Motor neuron (in vitro differentiated cells): ENCODE measurements around the gene NMT1. TPM values are rescaled to one million over a fixed set of nuclear protein-coding genes. Genes with fewer than 3 reads are reported as not detected.
A peak's percentile ranks its signal among the peaks of the same experiment; 100 is the strongest.
"Not testable (repeated sequence)": the region's sequence is repeated elsewhere in the genome, so short reads cannot be mapped to it uniquely, and the experiment has no call there.

Experiments used
- ATAC-seq, 8 experiments: fragments of 200-7000 bp; cut with Tn5 transposase; replicated peaks in 6 of 8; 2 replicates each; pipeline ENCODE4 v1.8.0; 2021; ENCODE audit warnings: mild to moderate bottlenecking in 8 of 8, moderate library complexity in 8 of 8
- H3K27ac ChIP-seq, 2 donors: fragments of 250-450 bp; sonication (Bioruptor Pico); 2 replicates each; pipeline ENCODE4 v1.9.0; 2021; ENCODE audit warnings: antibody characterized with exemption in 2 of 2, mild to moderate bottlenecking in 2 of 2, moderate library complexity in 1 of 2
- H3K4me1 ChIP-seq, 2 donors: fragments of 250-450 bp; sonication (Bioruptor Pico); replicated peaks in 1 of 2; 2 replicates each; pipeline ENCODE4 v1.6.1; 2021; ENCODE audit warnings: antibody characterized with exemption in 2 of 2, mild to moderate bottlenecking in 2 of 2, moderate library complexity in 1 of 2
- H3K4me3 ChIP-seq, 5 donors: fragments of 250-450 bp; sonication (Bioruptor Pico); 2 replicates each; pipeline ENCODE4 v1.9.0; 2021; ENCODE audit warnings: antibody characterized with exemption in 5 of 5, mild to moderate bottlenecking in 5 of 5, moderate library complexity in 4 of 5
- WGBS, 10 experiments: fragments of 450-650 bp; shearing (Covaris generic); methylation state at CpG; one replicate each; pipeline ENCODE4 v1.0.0; 2022; 5-methylcytosine and 5-hydroxymethylcytosine counted together
- in situ Hi-C, 9 experiments: fragments of 400-800 bp; cut with MboI; loops; one replicate each; pipeline ENCODE4 v1.15.0; 2021; ENCODE audit warnings: low sequenced_read_pairs in 9 of 9, low pct_unique_long_range_greater_than_20kb in 2 of 9; ENCODE audit not compliant: unreplicated experiment in 9 of 9
- total RNA-seq, 8 experiments: library from RNA; unstranded; fragments of 300-600 nt; gene quantifications; 2 replicates each; pipeline versions ENCODE4 v1.2.3 to v1.2.4, GENCODE V29; 2022

Gene NMT1
- total RNA-seq, 8 experiments from 2014 or later: 38.3 to 140 (median 67.8) TPM

DNA sequence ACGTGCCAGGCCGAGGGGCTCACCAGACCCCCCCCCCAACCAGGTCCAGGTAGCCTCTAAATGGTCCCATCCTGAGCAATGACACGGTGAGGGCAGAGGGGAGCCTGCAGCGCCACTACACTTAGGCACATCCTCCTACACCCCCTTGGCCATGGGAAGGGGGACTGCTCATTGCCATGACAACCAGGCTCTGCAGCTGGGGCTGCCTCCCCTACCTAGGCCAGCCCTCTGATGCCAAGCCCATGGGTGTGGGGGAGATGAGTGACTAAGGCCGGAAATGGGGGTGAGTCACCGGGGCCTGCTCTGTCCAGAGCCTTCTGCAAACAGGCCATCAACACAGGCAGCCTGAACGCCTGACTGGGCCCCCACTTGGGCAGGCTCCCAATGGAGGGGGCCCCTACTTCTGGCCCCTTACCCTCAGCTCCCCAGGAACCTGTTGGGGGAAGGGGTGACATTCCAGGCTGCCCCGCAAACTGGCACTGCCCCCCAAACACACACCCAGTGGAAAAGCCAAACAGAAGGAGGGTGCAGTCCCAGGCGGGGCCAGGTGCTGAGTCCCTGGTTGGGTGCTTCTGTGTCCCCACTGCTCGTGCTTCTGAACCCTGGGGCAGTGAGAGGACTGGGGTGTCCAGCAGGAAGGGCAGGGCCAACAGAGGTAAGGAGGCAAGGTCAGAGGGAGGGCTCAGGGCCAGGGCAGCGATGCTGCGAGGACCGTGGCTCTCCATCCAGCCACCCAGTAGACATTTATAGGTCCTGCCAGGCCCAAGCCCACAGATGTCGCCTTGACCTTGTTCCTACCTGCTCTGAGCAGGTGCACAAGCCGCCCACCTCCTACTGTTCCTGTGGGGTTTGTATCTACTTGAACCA, 63.0 kb downstream of the NMT1 start:
- Histone ChIP-seq H3K27ac (no peak overlapping the region), H3K4me1 (peaks cover under 1 to 6% of the 10 kb centered on the region in 2 donors), H3K4me3 (no peak overlapping the region)
- 63 to 96% (median 76%) methylated on average over 2 to 5 of the region's 15 CpGs; no CpG with 5 or more reads in 7 of the 10 experiments for WGBS, 10 experiments
- ATAC-seq: peak; percentile 67 to 92 (median 84)
- in situ Hi-C loops: no loop called here

DNA sequence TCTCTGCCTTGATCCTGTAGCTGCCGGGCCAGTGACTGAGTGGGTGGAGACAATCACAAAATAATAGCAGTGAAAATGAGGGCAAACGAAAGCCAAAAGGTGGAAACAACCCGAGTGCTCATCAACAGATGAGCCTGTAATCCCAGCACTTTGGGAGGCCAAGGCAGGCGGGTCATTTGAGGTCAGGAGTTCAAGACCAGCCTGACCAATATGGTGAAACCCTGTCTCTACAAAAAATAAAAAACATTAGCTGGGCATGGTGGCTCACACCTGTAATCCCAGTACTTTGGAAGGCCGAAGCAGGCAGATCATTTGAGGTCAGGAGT, 63.6 kb downstream of the NMT1 start:
- H3K27ac ChIP-seq, ATAC-seq, in situ Hi-C loops, H3K4me1 ChIP-seq, H3K4me3 ChIP-seq: not testable (repeated sequence)
- WGBS, 10 experiments: 42 to 100% (median 67%) methylated on average over 1 to 5 of the region's 5 CpGs; no CpG with 5 or more reads in 1 of the 10 experiments

DNA sequence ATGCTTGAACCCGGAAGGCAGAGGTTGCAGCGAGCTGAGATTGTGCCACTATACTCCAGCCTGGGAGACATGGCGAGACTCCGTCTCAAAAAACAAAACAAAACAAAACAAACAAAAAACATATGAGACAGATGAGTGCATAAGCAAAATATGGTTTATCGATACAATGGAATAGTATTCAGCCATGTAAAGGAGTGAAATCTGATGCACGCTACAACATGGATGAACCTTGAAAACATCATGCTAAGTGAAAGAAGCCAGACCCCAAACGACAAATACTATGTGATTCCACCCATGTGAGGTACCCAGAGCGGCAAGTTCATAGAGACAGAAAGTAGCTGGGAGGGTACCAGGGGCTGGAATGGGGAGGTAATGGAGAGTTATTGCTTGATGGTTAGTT, 64.4 kb downstream of the NMT1 start:
- peaks cover 6% of the 10 kb centered on the region in 2 donors for H3K4me1 ChIP-seq
- H3K27ac ChIP-seq: no peak overlapping the region
- ATAC-seq: no peak
- H3K4me3 ChIP-seq: no peak overlapping the region
- in situ Hi-C loops: no loop called here
- 88 to 100% (median 97%) methylated on average over 2 to 8 of the region's 8 CpGs for WGBS, 10 experiments

DNA sequence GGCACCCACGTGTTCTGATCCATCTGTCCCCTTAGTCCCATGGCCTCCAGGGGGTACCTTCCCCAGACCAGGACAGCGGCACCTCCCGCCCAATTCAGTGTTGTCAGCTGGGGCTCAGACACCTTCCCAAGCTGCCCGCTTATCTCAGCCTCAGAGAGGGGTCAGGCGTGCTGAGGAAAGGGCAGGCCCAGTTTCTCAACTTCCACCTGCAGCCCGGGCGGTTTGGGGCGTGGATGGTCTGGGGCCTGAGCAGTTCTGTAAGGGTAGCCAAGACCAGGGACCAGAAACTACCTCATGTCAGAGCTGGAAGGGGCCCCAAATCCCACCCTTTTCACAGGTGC, 66.1 kb downstream of the NMT1 start:
- Histone ChIP-seq H3K27ac (no peak overlapping the region), H3K4me1 (peaks cover 6% of the 10 kb centered on the region in 2 donors), H3K4me3 (no peak overlapping the region)
- in situ Hi-C loops: no loop called here
- ATAC-seq: no peak
- WGBS, 10 experiments: 67% methylated on average over 3 of the region's 8 CpGs; no CpG with 5 or more reads in 9 of the 10 experiments

DNA sequence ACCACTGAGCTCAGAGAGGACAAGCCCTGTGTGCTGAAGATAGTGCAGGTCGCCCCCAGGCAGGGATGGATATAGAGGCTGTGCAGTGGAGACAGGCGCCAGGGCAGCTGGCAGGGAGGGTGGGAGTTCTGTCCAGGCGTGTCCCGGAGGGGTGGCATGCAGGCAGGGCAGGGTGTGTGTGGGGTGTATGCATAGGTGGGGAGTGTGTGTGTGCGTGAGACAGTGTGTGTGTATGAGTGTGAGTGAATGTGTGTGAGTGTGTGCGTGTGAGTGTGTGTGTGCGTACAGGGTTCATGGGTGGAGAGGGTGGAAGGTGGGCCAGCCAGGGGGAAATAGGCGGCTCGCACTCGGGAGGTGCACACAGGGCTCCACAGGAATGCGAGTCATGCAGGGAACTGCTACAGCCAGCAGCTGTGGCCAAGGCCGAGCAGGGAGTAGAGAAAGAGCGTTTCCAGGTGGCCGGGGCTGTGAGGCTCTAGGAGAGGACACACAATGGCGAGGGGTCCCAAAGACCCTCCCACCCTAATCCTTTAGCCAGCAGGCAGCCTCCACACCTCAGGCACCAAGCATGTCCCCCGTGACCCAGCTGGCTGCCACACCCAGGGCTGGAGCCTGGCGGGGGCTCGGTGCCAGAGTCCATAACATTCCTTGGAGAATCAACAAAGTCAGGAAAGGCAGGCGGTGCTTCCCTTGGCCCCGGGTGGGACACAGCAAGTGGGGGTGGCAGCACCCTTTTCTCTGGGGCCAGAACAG, 66.6 kb downstream of the NMT1 start:
- in situ Hi-C loops: no loop called here

GRCh38 chr17:45128331-45128730, 67.2 kb downstream of the NMT1 start:
- Histone ChIP-seq H3K4me1 (peaks cover 6% of the 10 kb centered on the region in 2 donors), H3K27ac (no peak overlapping the region), H3K4me3 (no peak overlapping the region)
- no peak for ATAC-seq
- in situ Hi-C loops: no loop called here
- no CpG with 5 or more reads among the region's 5 CpGs for WGBS, 10 experiments

More for the DNA sequence above, 66.6 kb downstream of the NMT1 start:
- ATAC-seq: peak in 4 of 8 experiments; percentile 4 to 25 (median 10)
- H3K4me3 ChIP-seq: no peak overlapping the region
- peaks cover 6% of the 10 kb centered on the region in 2 donors for H3K4me1 ChIP-seq
- 0 to 100% (median 77%) methylated on average over 1 to 5 of the region's 20 CpGs; no CpG with 5 or more reads in 4 of the 10 experiments for WGBS, 10 experiments
- H3K27ac ChIP-seq: no peak overlapping the region

GRCh38 chr17:45128989-45129388, 67.9 kb downstream of the NMT1 start:
- in situ Hi-C loops: no loop called here
- no peak overlapping the region for H3K4me3 ChIP-seq
- H3K4me1 ChIP-seq: peaks cover 4 to 6% of the 10 kb centered on the region in 2 donors
- WGBS, 10 experiments: 83 to 100% (median 90%) methylated on average over 2 of the region's 2 CpGs; no CpG with 5 or more reads in 3 of the 10 experiments
- H3K27ac ChIP-seq: no peak overlapping the region
- ATAC-seq: no peak

DNA sequence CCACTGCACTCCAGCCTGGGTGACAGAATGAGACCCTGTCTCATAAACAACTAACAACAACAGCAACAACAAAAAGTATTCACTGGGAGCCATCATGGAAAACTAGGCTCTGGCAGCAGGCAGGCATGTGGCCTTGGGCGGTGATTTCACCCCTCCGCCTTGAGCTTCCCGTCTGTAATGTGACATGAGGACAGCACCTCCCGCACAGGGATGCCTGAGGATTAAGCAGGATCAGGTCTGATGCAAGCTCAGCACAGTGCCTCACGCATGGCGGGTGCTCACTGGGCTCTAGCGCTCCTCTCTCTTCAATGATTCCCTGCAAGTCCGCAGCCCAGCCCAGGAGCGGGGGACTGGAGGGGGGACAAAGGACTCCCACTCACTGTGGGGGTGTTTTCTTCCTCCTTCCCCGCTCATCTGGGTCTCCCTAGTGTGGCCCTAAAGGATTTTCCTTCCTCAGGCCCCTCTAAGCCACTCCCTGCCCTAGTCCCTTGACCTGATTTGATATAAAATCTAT, 68.4 kb downstream of the NMT1 start:
- in situ Hi-C loops: no loop called here
- WGBS, 10 experiments: 80 to 89% (median 80%) methylated on average over 2 to 3 of the region's 10 CpGs; no CpG with 5 or more reads in 7 of the 10 experiments
- no peak overlapping the region for H3K27ac ChIP-seq
- H3K4me3 ChIP-seq: no peak overlapping the region
- H3K4me1 ChIP-seq: peaks cover 0 to 6% of the 10 kb centered on the region in 2 donors
- ATAC-seq: peak; percentile 3 to 25 (median 6)

GRCh38 chr17:45129940-45130680, 69.0 kb downstream of the NMT1 start:
- in situ Hi-C loops: no loop called here
- peaks cover 0 to 6% of the 10 kb centered on the region in 2 donors for H3K4me1 ChIP-seq
- 75 to 100% (median 85%) methylated on average over 1 to 4 of the region's 13 CpGs; no CpG with 5 or more reads in 6 of the 10 experiments for WGBS, 10 experiments
- H3K4me3 ChIP-seq: no peak overlapping the region
- no peak for ATAC-seq
- H3K27ac ChIP-seq: no peak overlapping the region

- in situ Hi-C loops: no loop called here
- H3K4me3 ChIP-seq: peak overlapping the region in 2 of 5 donors; percentile 75 to 84
- no peak for ATAC-seq
- WGBS, 10 experiments: 33 to 95% (median 79%) methylated on average over 1 to 11 of the region's 17 CpGs; no CpG with 5 or more reads in 2 of the 10 experiments
- no peak overlapping the region for H3K27ac ChIP-seq
- H3K4me1 ChIP-seq: peaks cover 0 to 11% of the 10 kb centered on the region in 2 donors
Observed at GRCh38 chr17:45130681-45131615, 69.8 kb downstream of the NMT1 start.

- WGBS, 10 experiments: 0 to 14% (median 7%) methylated on average over 1 to 5 of the region's 46 CpGs; no CpG with 5 or more reads in 7 of the 10 experiments
- H3K4me1 ChIP-seq: peaks cover 0 to 13% of the 10 kb centered on the region in 2 donors
- peak overlapping the region; percentile 54 to 99 (median 84) for H3K4me3 ChIP-seq
- in situ Hi-C loops: no loop called here
- H3K27ac ChIP-seq: peak overlapping the region in 1 of 2 donors; percentile 21
- peak in 7 of 8 experiments; percentile 3 to 49 (median 44) for ATAC-seq
Observed at GRCh38 chr17:45131616-45132319, 70.7 kb downstream of the NMT1 start.
